Right atrium auricular region (tissue), 2 donors: ENCODE data around the gene LDLRAP1. TPM values are rescaled to one million over a fixed set of nuclear protein-coding genes. Genes with fewer than 3 reads are reported as not detected.

Experiments used
- DNase-seq: peaks from one replicate; pipeline ENCODE4 v3.0.0-alpha.2; 2019; ENCODE audit warnings: low spot score
- H3K27ac ChIP-seq, 2 donors: fragments of 200-600 bp; sonication (generic); 1 replicate in 1 of 2; 2 replicates in 1 of 2; pipeline ENCODE4 v1.5.1; 2016 to 2019
- H3K27me3 ChIP-seq, 2 donors: fragments of 200-600 bp; sonication (generic); one replicate each; pipeline versions ENCODE4 v1.5.1 to v1.6.0; 2017 to 2019
- H3K36me3 ChIP-seq: fragments of 200-600 bp; sonication (generic); one replicate; pipeline ENCODE4 v1.5.1; 2016
- H3K4me1 ChIP-seq, 2 donors: fragments of 200-600 bp; sonication (generic); one replicate each; pipeline versions ENCODE4 v1.5.1 to v1.6.0; 2017 to 2019
- H3K4me3 ChIP-seq, 2 donors: fragments of 200-600 bp; sonication (generic); 1 replicate in 1 of 2; 2 replicates in 1 of 2; pipeline ENCODE4 v1.5.1; 2017 to 2019; ENCODE audit warnings: mild to moderate bottlenecking in 1 of 2, moderate library complexity in 1 of 2
- H3K9me3 ChIP-seq, 2 donors: fragments of 200-600 bp; sonication (generic); one replicate each; pipeline ENCODE4 v1.5.1; 2019
- CTCF ChIP-seq, 2 donors: fragments of 200-600 bp; sonication (generic); IDR thresholded peaks; one replicate each; pipeline ENCODE4 v1.5.1; 2019; ENCODE audit warnings: antibody characterized with exemption in 2 of 2
- total RNA-seq, 2 donors: library from RNA; depleted of rRNA; stranded (reverse); fragments of >200 nt; gene quantifications; one replicate each; pipeline ENCODE4 v1.1.0, GENCODE V29; 2016

LDLRAP1 gene
- total RNA-seq, 2 donors from 2014 or later: 8.9 to 10.1 TPM

GRCh38 chr1:25515033-25515432 lies 28.4 kb upstream of the LDLRAP1 start:
- no peak for TF ChIP-seq CTCF (IDR thresholded peaks at IDR 0.05)
- Histone ChIP-seq H3K36me3 (no peaks in the 10 kb centered on the region), H3K9me3 (no peaks in the 10 kb centered on the region), H3K27me3 (no peaks in the 10 kb centered on the region), H3K4me3 (no peak overlapping the region), H3K27ac (no peak overlapping the region), H3K4me1 (no peaks in the 10 kb centered on the region)
- DNase-seq: no peak

GRCh38 chr1:25516686-25517085 lies 26.7 kb upstream of the LDLRAP1 start:
- Histone ChIP-seq H3K4me3 (no peak overlapping the region), H3K4me1 (no peaks in the 10 kb centered on the region), H3K27me3 (no peaks in the 10 kb centered on the region), H3K9me3 (no peaks in the 10 kb centered on the region), H3K27ac (no peak overlapping the region), H3K36me3 (no peaks in the 10 kb centered on the region)
- no peak for TF ChIP-seq CTCF (IDR thresholded peaks at IDR 0.05)
- DNase-seq: no peak

GRCh38 chr1:25517476-25518394 lies 25.7 kb upstream of the LDLRAP1 start:
- no peak for TF ChIP-seq CTCF (IDR thresholded peaks at IDR 0.05)
- Histone ChIP-seq H3K27ac (no peak overlapping the region), H3K9me3 (no peaks in the 10 kb centered on the region), H3K4me3 (no peak overlapping the region), H3K27me3 (no peaks in the 10 kb centered on the region), H3K4me1 (no peaks in the 10 kb centered on the region), H3K36me3 (no peaks in the 10 kb centered on the region)
- no peak for DNase-seq

GRCh38 chr1:25519624-25520023 lies 23.8 kb upstream of the LDLRAP1 start:
- no peaks in the 10 kb centered on the region for H3K4me1 ChIP-seq
- no peaks in the 10 kb centered on the region for H3K27me3 ChIP-seq
- no peaks in the 10 kb centered on the region for H3K9me3 ChIP-seq
- H3K27ac ChIP-seq: no peak overlapping the region
- TF ChIP-seq CTCF (IDR thresholded peaks at IDR 0.05): no peak
- H3K36me3 ChIP-seq: no peaks in the 10 kb centered on the region
- DNase-seq: no peak
- H3K4me3 ChIP-seq: no peak overlapping the region

GRCh38 chr1:25520446-25521061 lies 22.9 kb upstream of the LDLRAP1 start:
- Histone ChIP-seq H3K36me3 (no peaks in the 10 kb centered on the region), H3K4me3 (no peak overlapping the region), H3K27ac (no peak overlapping the region), H3K9me3 (peaks cover 0 to 4% of the 10 kb centered on the region in 2 donors), H3K4me1 (no peaks in the 10 kb centered on the region), H3K27me3 (no peaks in the 10 kb centered on the region)
- DNase-seq: peak; percentile 82
- TF ChIP-seq CTCF (IDR thresholded peaks at IDR 0.05): peak; percentile 73 to 89
